Measurements from ENCODE around the gene CPA2.

DNA sequence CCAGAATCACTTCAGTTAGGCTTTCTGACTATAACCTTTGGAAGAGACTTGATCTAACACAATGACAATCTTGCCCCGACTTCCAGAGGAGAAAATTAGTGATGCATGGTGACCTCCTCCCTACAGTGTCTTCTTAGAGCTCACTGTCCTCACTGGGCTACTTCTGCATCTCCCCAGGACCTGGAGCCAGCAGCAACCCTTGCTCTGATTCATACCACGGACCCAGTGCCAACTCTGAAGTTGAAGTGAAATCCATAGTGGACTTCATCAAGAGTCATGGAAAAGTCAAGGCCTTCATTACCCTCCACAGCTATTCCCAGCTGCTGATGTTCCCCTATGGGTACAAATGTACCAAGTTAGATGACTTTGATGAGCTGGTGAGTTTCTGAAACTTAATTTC, 12.6 kb downstream of the CPA2 start:
- TF ChIP-seq EZH2 (IDR thresholded peaks at IDR 0.05): no peak
- no peak for TF ChIP-seq POLR2AphosphoS5 (IDR thresholded peaks at IDR 0.05; ENCODE audit: borderline replicate concordance, low read depth, low read length)
